Mucosa of descending colon (tissue), 3 donors: ENCODE results near the gene NFYA. TPM values are rescaled to one million over a fixed set of nuclear protein-coding genes. Genes with fewer than 3 reads are reported as not detected.

ENCODE experiments used
- ATAC-seq: fragments of 200-7000 bp; cut with Tn5 transposase; one replicate; pipeline ENCODE4 v1.9.1; 2020; ENCODE audit warnings: mild to moderate bottlenecking, moderate library complexity
- DNase-seq, 3 donors: peaks; one replicate each; pipeline ENCODE4 v3.0.0-alpha.2; 2020
- H3K36me3 ChIP-seq: fragments of 200-600 bp; one replicate; pipeline ENCODE4 v1.8.0; 2021; ENCODE audit warnings: low read depth, mild to moderate bottlenecking
- H3K4me1 ChIP-seq: fragments of 200-600 bp; one replicate; pipeline ENCODE4 v1.8.0; 2021; ENCODE audit warnings: low read depth, mild to moderate bottlenecking
- H3K4me3 ChIP-seq: fragments of 200-600 bp; one replicate; pipeline ENCODE4 v1.8.0; 2021; ENCODE audit warnings: mild to moderate bottlenecking
- H3K9me3 ChIP-seq: fragments of 200-600 bp; one replicate; pipeline ENCODE4 v1.8.0; 2021; ENCODE audit warnings: mild to moderate bottlenecking
- intact Hi-C, 2 donors: fragments of 100-400 bp; cut with DNase I in 1 of 2; cut with micrococcal nuclease in 1 of 2; formaldehyde crosslinking; loops; one replicate each; pipeline versions ENCODE4 v1.11.0 to v1.11.1; 2022; cut with DNase I, micrococcal nuclease
- total RNA-seq, 3 donors: library from RNA; stranded (reverse); fragmentation: NEBNext Ultra II Directional in 2 of 3; extraction: Animal tissue kit (Norgen Biotek cat#: 25700) in 2 of 3; gene quantifications; one replicate each; pipeline versions ENCODE4 v1.2.1 to v1.2.4, GENCODE V29; 2021 to 2023
- TF ChIP-seq, protein P1 (sequence below): fragments of 200-600 bp; IDR thresholded peaks from one replicate; pipeline ENCODE4 v1.8.0; 2022; ENCODE audit warnings: antibody characterized with exemption, mild to moderate bottlenecking
- donor health status: DM: no; HTN: no; CAD: no; lungs with moderate emphysema.
- donor health status: DM: no; HTN: no; CAD: no.
- donor health status: DM: no; HTN: yes; CAD: no.

Gene NFYA
- total RNA-seq, 3 donors from 2014 or later, result 19.0 to 20.9 (median 20.2) TPM

DNA sequence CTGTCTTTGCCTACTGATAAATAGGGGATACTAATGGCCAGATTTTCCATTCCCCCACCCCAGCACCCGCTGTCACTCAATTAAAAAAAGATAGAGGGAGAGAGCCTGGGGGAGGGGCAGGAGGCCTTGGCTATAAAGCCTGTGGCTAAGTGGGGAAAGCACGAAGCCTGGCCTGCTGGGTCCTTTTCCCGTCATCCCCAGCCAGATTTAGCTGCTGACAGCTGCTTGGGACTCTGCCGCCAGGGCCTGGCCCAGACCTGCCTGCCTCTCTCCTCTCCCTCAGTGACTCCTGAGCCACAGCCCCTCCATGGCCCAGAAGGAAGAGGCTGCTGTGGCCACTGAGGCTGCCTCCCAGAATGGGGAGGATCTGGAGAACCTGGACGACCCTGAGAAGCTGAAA is 19.7 kb upstream of the NFYA start, which contains the start of gene APOBEC2:
APOBEC2 (plus strand) TSS at position 162 of the 400 bp plus-strand sequence; CDS start at position 308, 146 bp downstream.
- no peak for DNase-seq
- TF ChIP-seq, protein P1, sequence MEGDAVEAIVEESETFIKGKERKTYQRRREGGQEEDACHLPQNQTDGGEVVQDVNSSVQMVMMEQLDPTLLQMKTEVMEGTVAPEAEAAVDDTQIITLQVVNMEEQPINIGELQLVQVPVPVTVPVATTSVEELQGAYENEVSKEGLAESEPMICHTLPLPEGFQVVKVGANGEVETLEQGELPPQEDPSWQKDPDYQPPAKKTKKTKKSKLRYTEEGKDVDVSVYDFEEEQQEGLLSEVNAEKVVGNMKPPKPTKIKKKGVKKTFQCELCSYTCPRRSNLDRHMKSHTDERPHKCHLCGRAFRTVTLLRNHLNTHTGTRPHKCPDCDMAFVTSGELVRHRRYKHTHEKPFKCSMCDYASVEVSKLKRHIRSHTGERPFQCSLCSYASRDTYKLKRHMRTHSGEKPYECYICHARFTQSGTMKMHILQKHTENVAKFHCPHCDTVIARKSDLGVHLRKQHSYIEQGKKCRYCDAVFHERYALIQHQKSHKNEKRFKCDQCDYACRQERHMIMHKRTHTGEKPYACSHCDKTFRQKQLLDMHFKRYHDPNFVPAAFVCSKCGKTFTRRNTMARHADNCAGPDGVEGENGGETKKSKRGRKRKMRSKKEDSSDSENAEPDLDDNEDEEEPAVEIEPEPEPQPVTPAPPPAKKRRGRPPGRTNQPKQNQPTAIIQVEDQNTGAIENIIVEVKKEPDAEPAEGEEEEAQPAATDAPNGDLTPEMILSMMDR, result no peak
- Histone ChIP-seq H3K9me3 (no peaks in the 10 kb centered on the region), H3K36me3 (no peaks in the 10 kb centered on the region), H3K4me1 (no peaks in the 10 kb centered on the region), H3K4me3 (no peak within 1 kb of the TSS)
- no peak for ATAC-seq
- intact Hi-C loops, result no loop called here

DNA sequence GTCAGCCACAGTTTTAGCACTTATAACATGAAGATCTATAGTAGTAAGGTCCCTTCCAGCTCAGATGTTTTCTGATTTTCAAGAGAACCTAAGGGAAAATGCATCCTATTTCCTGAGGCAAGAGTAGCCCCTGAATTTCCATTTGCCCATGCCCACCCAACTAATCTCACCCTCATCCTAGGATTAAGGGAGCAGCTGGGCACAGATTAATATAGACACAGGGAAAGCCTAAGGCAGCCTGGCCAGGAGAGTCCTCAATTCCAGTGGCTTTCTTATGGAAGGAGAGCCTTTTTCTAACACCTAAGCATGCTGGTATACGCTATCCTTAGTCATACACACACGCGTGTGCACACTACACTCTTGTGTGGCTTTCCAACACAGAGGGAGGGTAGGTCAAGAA is 18.3 kb upstream of the NFYA start:
- no peak for DNase-seq
- intact Hi-C loops, result no loop called here

DNA sequence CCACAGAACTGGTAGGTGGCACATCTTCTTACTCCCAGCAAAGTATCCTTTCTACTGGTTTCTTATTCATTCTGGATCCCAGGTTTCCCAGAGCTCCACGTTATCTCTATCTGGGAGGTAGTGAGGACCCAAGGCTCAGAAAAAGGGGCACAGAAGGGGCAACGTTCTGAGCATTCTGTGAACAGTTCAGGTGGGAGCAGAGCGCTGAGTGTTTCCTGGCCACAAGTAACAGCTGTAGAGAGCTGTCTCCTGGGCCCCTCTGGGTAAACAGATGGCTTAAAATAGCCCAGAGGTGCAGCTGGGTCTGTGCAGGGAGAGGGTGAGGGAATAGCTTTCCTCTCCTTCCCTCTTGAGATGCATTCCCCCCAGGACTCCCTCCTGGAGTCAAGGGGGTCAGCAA is 17.6 kb upstream of the NFYA start:
- DNase-seq (no peak), ATAC-seq (no peak)
- TF ChIP-seq, protein P1, result no peak
- no peaks in the 10 kb centered on the region for H3K36me3 ChIP-seq
- no peaks in the 10 kb centered on the region for H3K4me1 ChIP-seq
- H3K4me3 ChIP-seq, result no peak overlapping the region
- H3K9me3 ChIP-seq, result no peaks in the 10 kb centered on the region
- intact Hi-C loops, result no loop called here

More for the DNA sequence above, 18.3 kb upstream of the NFYA start:
- ATAC-seq, result no peak
- no peaks in the 10 kb centered on the region for H3K36me3 ChIP-seq
- H3K4me3 ChIP-seq, result no peak overlapping the region
- no peaks in the 10 kb centered on the region for H3K4me1 ChIP-seq
- H3K9me3 ChIP-seq, result no peaks in the 10 kb centered on the region
- TF ChIP-seq, protein P1, result no peak

DNA sequence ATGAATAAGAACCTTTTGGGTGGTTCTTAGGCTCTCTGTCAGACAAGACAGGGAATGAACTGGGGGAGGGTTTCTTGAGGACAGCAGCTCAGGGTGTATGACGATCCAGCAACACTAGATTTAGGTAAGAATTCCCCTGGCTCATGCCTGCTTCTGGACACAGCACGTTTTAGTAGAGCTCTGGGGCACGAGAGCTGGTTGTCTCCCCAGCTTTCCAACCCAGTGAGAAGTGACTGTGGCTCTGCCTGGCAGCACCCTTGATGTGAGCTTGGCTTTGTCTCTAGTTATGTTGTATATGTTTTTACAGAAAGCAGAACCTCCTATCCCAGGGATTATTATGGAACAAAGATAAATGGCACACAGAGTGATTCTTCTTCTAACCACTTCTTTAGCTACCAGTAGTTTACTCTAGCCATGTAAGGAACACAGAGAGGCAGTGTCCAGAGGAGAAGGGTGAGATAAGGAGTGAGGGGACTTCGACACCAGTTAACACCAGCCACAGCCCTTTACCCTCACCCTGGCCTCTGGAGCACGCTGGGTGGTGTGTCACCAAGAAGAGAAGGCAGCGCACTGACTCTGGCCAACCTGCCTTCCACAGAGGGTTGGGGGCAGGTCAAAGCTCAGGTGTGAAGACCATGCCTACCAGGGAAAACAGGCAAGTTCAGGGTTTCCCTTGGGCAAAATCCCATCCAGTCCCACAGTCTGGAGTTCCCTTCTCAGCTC is 15.8 kb upstream of the NFYA start:
- intact Hi-C loops, result no loop called here
- H3K4me3 ChIP-seq, result no peak overlapping the region
- no peaks in the 10 kb centered on the region for H3K36me3 ChIP-seq
- ATAC-seq (no peak), DNase-seq (no peak)
- H3K4me1 ChIP-seq, result no peaks in the 10 kb centered on the region
- no peaks in the 10 kb centered on the region for H3K9me3 ChIP-seq
- TF ChIP-seq, protein P1, result no peak

DNA sequence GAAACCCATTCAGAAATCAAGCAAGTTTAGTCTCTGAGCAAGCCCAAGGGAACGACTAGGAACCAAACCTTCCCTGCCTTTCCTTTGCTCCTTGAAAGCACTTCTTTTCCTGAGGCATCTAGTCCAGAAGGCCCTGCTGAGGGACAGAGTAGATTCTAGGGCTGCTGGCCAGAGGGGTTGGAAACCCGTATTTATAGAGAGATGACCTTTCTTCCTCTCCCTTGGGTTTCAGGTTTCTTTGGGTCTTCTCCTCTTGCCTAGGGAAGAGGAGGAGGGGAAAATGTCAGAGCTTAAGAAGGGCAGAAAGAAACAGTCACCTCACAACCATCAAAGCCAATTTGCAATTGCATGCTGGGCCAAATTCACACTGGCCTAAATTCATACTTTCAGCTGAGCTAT is 14.0 kb upstream of the NFYA start:
- Histone ChIP-seq H3K4me1 (peaks cover 1% of the 10 kb centered on the region), H3K4me3 (no peak overlapping the region), H3K36me3 (no peaks in the 10 kb centered on the region), H3K9me3 (no peaks in the 10 kb centered on the region)
- TF ChIP-seq, protein P1, result no peak
- no peak for DNase-seq
- intact Hi-C loops, result no loop called here
- no peak for ATAC-seq
